CD4-positive, alpha-beta T cell treated with Interleukin-1 beta for 1 hour (primary cell): ENCODE data around the gene CASZ1.

ENCODE experiments used
- DNase-seq, 2 donors: peaks; one replicate each; pipeline ENCODE4 v3.0.0-alpha.2; 2020 to 2022

CASZ1 gene

DNA sequence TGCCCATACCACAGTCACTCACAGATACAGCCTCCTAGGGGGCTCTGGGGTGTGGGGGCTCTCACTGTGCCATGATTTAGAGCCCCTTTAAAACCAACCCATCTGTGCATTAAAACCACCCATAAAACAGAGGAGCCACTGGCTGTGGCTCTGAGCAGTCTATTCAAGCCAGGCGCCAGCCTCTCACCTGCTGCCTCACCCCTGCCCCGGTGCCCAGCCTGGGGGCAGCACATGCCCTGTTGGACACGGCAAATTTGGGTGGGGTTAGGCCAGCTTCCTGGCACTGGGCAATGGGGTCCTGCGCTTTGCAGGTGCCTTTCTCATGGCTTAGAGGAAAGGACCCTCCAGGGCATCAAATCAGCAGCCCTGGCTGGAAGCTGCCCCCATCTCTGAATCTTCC, 73.1 kb downstream of the CASZ1 start:
- no peak for DNase-seq

DNA sequence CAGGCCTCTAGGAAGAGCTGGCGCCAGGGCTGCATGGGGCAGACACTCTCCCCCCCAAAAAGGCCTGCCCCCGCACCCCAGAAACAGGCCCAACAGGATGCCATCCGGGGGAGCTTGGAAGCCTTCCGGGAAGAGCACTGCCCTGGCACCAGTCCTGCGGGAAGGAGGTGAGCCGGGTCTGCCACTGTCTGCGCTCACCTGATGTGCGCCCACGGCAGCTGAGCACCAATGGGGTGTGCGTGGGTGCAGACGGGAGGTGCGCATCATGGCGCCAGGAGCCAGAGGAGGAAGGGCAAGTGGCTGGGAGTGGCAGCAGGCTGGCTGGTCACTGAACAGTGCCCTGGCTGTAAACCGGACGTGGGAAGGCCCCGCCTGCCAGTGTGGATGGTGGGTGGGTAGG, 73.6 kb downstream of the CASZ1 start:
- DNase-seq: no peak

- no peak for DNase-seq
Observed at GRCh38 chr1:10721381-10722321, 74.8 kb downstream of the CASZ1 start.

- DNase-seq: no peak
Observed at GRCh38 chr1:10720635-10721034, 75.8 kb downstream of the CASZ1 start.

- DNase-seq: no peak
Observed at GRCh38 chr1:10718083-10718415, 78.4 kb downstream of the CASZ1 start.

- no peak for DNase-seq
Observed at GRCh38 chr1:10717296-10718082, 79.0 kb downstream of the CASZ1 start.

DNA sequence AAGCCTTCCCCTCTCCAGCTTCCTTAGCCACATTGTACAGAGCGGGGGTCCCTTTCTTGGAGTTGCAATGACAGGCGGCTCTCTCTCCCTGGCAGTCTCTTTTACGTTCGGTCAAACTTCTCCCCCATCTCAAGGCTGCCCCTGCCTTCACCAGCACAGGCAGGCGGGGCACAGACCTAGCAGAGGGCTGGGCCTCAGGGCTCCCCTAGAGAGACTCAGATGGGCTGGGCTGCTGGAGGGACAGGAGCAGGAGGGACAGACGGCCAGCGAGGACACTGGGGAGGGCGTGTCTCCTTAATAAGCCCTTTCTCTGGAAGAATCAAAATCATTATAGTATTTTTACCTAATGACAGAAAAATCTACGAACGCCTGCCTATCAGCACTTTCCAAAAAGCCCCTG, 79.6 kb downstream of the CASZ1 start:
- no peak for DNase-seq

DNA sequence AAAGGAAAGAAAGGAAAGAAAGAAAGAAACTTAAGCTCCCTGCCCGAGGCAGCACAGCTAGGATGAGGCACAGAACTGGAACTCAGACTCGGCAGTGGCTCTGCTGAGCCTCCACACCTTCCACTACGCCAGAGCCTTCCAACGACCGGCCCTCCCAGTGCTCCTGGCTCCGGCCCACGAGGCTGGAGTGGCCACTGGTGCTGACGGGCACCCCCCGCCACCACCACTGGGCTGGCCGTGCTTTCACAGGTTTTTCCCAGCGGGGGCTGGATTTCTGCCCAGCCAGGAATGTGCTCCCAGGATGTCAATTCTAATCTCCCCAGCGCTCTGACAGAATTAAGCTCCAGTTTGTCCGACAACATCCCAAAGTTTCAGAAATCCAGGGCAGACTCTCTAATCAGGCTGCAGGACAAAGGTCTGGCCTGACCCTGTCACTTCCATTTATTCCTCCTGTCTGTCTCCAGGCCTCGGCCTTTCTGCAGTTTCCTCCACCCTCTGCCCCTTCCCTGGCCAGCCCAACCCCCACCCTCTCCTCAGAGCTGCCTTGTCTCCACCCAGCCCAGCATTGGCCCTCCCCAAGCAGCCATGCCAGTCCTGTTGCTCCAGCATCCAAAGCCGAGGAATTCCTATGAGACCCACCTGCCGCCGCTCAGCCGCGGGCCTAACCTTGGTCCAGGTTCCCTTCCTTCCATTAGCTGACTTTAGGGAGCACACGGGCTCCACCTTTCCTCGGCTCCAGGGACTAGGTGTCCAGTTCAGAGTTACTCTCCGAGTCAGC, 81.9 kb downstream of the CASZ1 start:
- DNase-seq: no peak

DNA sequence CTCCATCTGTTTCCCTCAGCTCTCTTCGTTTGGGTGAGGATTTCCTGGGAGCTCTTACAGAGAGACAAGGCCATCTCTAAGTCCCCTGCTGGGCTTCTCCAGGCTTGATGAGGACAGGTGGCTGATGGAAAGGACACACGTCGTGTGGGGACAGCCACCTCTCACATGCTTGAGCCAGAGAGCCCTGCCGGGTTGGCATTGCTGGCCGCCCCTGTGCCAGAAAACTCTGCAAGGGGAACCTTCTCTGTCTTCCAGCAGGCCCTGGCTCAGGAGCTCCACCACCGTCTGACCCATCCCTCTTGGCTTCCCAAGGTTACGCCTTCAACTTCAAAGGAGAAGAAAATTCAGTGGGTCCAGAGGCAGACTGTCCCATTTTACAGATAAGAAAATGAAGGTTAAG, 82.8 kb downstream of the CASZ1 start:
- DNase-seq: no peak

DNA sequence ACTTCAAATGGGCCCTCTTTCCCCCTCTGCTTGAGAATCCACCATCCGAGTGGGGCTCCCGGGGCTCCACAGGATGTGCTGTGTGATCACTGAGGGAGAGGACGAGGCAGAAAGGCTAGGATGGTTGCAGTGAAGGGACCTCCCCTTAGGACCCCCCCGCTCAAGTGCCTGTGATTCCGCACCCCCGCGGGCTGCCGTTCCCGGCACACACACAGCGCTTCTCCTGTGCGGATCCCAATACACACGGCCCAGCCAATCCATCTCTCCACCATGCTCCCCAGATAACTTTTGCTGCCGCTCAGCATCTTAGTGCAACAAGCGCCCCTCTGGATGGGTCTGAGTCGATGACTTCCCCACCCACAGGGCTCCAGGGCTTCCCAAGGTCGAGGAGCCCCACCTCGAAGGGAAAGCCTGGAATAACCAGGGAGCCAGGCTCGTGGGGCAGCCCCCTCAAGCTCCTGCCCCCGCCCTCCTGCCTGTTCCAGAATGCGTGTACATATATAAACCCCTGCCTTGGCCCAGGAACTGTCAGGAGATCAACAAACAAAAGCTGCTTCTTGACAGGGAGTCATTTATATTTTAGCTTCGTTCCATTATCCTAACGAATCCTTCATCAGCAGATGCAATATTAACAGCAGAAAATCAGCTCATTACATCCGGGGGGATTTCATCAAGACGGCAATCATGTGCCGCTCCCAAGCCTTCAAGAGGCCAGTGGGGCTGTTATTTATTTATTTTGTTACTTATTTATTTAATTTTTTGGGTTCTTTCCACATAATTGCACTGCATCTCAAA, 83.7 kb downstream of the CASZ1 start:
- no peak for DNase-seq

- no peak for DNase-seq
Observed at GRCh38 chr1:10710489-10710888, 86.0 kb downstream of the CASZ1 start.

- no peak for DNase-seq
Observed at GRCh38 chr1:10709646-10710045, 86.8 kb downstream of the CASZ1 start.

- DNase-seq: no peak
Observed at GRCh38 chr1:10709165-10709564, 87.3 kb downstream of the CASZ1 start.

- DNase-seq: no peak
Observed at GRCh38 chr1:10708757-10709156, 87.7 kb downstream of the CASZ1 start.

GRCh38 chr1:10707208-10707607, 89.2 kb downstream of the CASZ1 start:
- DNase-seq: no peak

- DNase-seq: no peak
Observed at GRCh38 chr1:10706376-10706913, 90.0 kb downstream of the CASZ1 start.

- DNase-seq: no peak
Observed at GRCh38 chr1:10705953-10706352, 90.5 kb downstream of the CASZ1 start.

DNA sequence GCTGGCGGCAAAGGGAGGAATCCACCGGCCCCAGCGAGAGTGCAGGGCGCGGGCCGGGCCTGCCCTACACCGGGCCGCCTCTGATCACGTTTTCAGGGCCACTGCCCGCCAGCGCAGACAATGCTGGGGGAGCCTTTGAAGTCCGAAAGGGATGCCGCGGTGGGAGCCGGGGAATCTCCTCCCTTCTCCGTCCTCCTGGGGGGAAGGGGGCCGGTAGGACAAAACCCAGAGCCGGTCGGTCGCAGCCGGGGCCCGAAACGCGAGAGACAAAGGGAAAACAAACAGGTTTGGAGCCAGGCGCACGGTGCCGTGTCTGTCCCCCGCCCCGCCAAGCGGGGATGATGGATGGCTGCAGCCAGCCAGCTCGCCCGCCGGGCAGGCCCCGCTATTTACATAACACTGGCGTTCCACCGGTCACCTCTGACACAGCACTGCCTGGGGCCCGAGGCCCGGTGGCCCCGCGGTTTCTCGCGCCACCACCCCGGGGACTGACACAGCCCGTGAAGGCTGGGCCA, 92.0 kb downstream of the CASZ1 start:
- DNase-seq: no peak

- DNase-seq: no peak
Observed at GRCh38 chr1:10703702-10704101, 92.7 kb downstream of the CASZ1 start.

DNA sequence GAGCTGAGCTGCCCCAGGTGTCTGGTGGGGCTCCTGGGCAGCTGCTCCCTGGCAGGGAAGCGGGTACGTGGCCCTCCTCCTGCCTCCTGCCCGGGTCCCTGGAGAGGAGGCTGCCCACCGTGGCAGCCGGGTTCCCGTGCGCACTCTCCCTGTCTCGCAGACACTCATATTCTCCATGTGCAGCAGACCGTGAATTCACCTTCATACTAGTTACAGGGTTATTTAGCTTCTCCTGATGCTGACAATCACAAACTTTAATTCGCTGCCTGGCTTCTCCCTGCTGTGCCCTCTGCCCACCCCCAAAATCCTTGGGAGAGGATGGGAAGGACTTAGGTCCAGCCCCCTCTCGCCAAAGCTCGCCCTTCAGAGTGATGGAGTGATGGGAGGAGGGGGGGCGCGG, 95.3 kb downstream of the CASZ1 start:
- DNase-seq: no peak

- no peak for DNase-seq
Observed at GRCh38 chr1:10699470-10699835, 97.0 kb downstream of the CASZ1 start.
